ENCODE measurements around the gene EMC9.

EMC9 gene

DNA sequence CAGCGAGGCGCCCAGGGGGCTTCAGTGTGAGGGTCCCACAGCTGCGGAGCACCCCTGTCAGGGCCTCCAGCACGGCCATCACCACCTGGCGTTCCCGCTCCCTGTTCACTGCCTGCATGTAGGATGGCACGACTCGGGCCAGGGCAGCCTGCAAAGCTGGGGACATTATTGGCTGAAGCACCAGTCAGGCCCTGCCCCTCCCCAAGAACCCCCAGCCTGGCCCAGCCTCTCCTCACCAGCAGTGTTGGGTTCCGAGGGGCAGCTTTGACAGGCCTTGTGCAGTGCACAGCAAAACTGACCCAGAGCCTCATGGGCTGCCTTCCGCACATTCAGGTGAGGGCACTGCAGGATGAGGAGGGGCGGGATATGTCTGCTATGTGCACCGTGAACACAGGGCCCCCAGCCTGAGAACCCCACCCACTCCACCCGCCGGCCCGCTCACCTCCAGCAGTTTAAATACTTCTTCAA is 41.7 kb upstream of the EMC9 start:
- H3K4me3 ChIP-seq (replicated peaks; ENCODE audit: low read depth, low read length) = no peak overlapping the region
- TF ChIP-seq CTCF (IDR thresholded peaks at IDR 0.05; ENCODE audit: insufficient read depth, low read length, poor library complexity, severe bottlenecking) = no peak
- DNase-seq (ENCODE audit: extremely low read depth, insufficient read length) = no peak
- no peaks in the 10 kb centered on the region for H3K27me3 ChIP-seq (replicated peaks; ENCODE audit: control insufficient read depth, insufficient read depth, low read length)
- peaks cover 72% of the 10 kb centered on the region for H3K36me3 ChIP-seq (ENCODE audit: control insufficient read depth, insufficient read depth, low read length)

DNA sequence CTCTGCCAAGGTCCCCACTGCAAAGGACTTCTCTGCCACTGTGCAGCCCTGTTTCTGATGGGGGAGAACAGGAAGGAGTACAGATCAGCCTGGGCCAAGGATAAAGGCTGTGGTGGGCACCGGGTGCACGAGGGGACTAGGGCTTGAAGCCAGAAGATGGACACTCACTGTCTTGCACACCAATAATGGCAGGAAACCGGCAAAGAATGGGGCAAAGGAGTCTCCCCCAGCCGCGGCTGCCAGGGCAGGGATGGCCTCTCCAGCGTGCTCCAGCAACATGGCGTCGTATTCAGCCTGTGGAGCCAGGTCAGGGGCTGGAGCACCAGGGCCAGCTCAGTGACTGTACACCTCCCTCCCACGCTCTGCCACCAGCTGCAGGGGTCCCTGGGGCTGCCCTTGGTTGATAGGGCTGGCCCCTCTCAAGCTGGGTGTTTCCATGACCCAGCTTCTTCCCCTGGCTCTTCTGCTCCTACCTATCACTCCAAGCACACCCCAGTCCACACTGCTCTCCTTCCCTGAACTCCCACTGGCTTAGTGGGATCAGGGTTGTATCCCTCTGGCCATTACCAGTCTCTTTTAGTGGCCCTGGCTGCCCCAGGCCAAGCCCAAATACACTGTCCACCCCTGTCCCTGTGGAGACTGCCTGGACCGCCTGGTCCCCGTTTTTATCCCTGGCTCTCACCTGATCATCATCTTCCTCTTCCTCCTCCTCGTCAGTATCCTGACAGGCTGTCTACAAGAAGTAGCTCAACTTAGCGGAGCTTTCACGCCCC is 40.9 kb upstream of the EMC9 start:
- H3K27me3 ChIP-seq (replicated peaks; ENCODE audit: control insufficient read depth, insufficient read depth, low read length) = no peaks in the 10 kb centered on the region
- DNase-seq (ENCODE audit: extremely low read depth, insufficient read length) = no peak
- TF ChIP-seq CTCF (IDR thresholded peaks at IDR 0.05; ENCODE audit: insufficient read depth, low read length, poor library complexity, severe bottlenecking) = no peak
- peaks cover 77% of the 10 kb centered on the region for H3K36me3 ChIP-seq (ENCODE audit: control insufficient read depth, insufficient read depth, low read length)
- H3K4me3 ChIP-seq (replicated peaks; ENCODE audit: low read depth, low read length) = no peak overlapping the region

- peaks cover 76% of the 10 kb centered on the region for H3K36me3 ChIP-seq (ENCODE audit: control insufficient read depth, insufficient read depth, low read length)
- H3K4me3 ChIP-seq (replicated peaks; ENCODE audit: low read depth, low read length) = no peak overlapping the region
- no peak for DNase-seq (ENCODE audit: extremely low read depth, insufficient read length)
- H3K27me3 ChIP-seq (replicated peaks; ENCODE audit: control insufficient read depth, insufficient read depth, low read length) = no peaks in the 10 kb centered on the region
- TF ChIP-seq CTCF (IDR thresholded peaks at IDR 0.05; ENCODE audit: insufficient read depth, low read length, poor library complexity, severe bottlenecking) = no peak
Observed at GRCh38 chr14:24181371-24182077, 40.1 kb upstream of the EMC9 start.

DNA sequence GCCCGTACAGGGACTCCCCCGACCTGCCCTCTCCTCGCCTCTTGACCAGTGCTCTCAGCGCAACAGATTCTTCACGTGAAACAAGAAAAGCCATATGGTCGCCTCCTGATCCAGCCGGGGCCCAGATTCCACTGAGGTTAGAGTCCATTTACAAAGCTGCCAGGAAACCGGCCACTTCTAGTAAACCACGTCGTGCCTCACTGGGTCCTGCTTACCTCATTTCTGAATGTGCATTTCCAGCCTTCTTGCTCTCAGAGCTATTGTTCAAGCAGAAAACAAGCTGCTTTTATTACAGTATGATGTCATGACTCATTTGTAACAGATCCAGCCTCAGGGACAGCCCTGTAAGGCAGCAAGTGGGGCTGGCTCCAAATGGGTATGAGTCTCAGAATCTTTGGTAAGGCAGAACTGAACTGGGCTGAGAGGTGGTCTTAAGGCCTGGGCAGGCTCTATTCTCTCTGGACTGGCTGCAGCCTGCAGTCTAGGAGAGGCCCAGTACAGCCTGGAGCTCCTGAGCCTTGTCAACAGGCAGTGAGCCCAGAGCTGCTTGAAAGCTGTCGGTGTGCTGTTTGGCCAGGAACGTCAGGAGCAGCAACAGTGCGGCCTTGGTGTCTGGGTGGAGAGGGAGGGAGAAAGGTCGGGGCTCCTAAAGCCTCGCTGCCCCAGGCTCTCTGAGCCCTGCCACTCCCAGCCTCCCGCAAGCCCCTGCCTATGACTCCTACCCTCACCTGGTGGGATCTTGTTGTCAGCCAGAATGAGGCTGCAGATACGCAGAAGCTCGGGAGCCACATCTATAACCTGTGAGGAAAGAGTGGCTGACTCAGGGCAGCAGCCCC is 38.8 kb upstream of the EMC9 start:
- Histone ChIP-seq H3K27me3 (replicated peaks; ENCODE audit: control insufficient read depth, insufficient read depth, low read length) (no peaks in the 10 kb centered on the region), H3K4me3 (replicated peaks; ENCODE audit: low read depth, low read length) (no peak overlapping the region), H3K36me3 (ENCODE audit: control insufficient read depth, insufficient read depth, low read length) (peaks cover 68% of the 10 kb centered on the region)
- TF ChIP-seq CTCF (IDR thresholded peaks at IDR 0.05; ENCODE audit: insufficient read depth, low read length, poor library complexity, severe bottlenecking) = no peak
- no peak for DNase-seq (ENCODE audit: extremely low read depth, insufficient read length)

- Histone ChIP-seq H3K27me3 (replicated peaks; ENCODE audit: control insufficient read depth, insufficient read depth, low read length) (no peaks in the 10 kb centered on the region), H3K4me3 (replicated peaks; ENCODE audit: low read depth, low read length) (no peak overlapping the region), H3K36me3 (ENCODE audit: control insufficient read depth, insufficient read depth, low read length) (peaks cover 64% of the 10 kb centered on the region)
- TF ChIP-seq CTCF (IDR thresholded peaks at IDR 0.05; ENCODE audit: insufficient read depth, low read length, poor library complexity, severe bottlenecking) = no peak
- no peak for DNase-seq (ENCODE audit: extremely low read depth, insufficient read length)
Observed at GRCh38 chr14:24179294-24179960, 38.0 kb upstream of the EMC9 start.

All from GM06990 (cell line).